H9 (cell line): ENCODE data around the gene TRIM39. TPM values are rescaled to one million over a fixed set of nuclear protein-coding genes. Genes with fewer than 3 reads are reported as not detected.

Experiments used
- DNase-seq: peaks from one replicate; pipeline ENCODE4 v3.0.0-alpha.2; 2017
- H2AFZ ChIP-seq: one replicate; pipeline ENCODE4 v1.6.1; 2013; ENCODE audit warnings: mild to moderate bottlenecking, low read length, control low read depth, moderate library complexity
- H2AK5ac ChIP-seq: 2 replicates; pipeline ENCODE4 v1.6.1; 2013; ENCODE audit warnings: low read length, control low read depth, mixed read lengths; ENCODE audit not compliant: insufficient read length
- H2BK120ac ChIP-seq: one replicate; pipeline ENCODE4 v1.6.1; 2013; ENCODE audit warnings: low read depth, mild to moderate bottlenecking, low read length, control low read depth, inconsistent platforms; ENCODE audit not compliant: poor library complexity, severe bottlenecking
- H2BK12ac ChIP-seq: 2 replicates; pipeline ENCODE4 v1.6.1; 2013; ENCODE audit warnings: low read length, control low read depth, mixed read lengths, low read depth; ENCODE audit not compliant: insufficient read length
- H2BK15ac ChIP-seq: 2 replicates; pipeline ENCODE4 v1.6.1; 2013; ENCODE audit warnings: low read depth, low read length, control low read depth
- H2BK20ac ChIP-seq: one replicate; pipeline ENCODE4 v1.6.1; 2013; ENCODE audit warnings: low read depth, mild to moderate bottlenecking, low read length, control low read depth, inconsistent platforms; ENCODE audit not compliant: poor library complexity, severe bottlenecking
- H2BK5ac ChIP-seq: 2 replicates; pipeline ENCODE4 v1.6.1; 2013; ENCODE audit warnings: low read length, control low read depth, mixed read lengths; ENCODE audit not compliant: insufficient read length
- H3K14ac ChIP-seq: 2 replicates; pipeline ENCODE4 v1.6.1; 2013; ENCODE audit warnings: low read length, control low read depth; ENCODE audit not compliant: insufficient read depth
- H3K18ac ChIP-seq: 2 replicates; pipeline ENCODE4 v1.6.1; 2013; ENCODE audit warnings: low read depth, mild to moderate bottlenecking, mixed read lengths, low read length, control low read depth; ENCODE audit not compliant: insufficient read length
- H3K23ac ChIP-seq: 2 replicates; pipeline ENCODE4 v1.6.1; 2013; ENCODE audit warnings: low read length, control low read depth, mixed read lengths, low read depth; ENCODE audit not compliant: insufficient read length
- H3K23me2 ChIP-seq: 2 replicates; pipeline ENCODE4 v1.6.1; 2013; ENCODE audit warnings: low read depth, mild to moderate bottlenecking, mixed read lengths, low read length, control low read depth; ENCODE audit not compliant: insufficient read length, poor library complexity, severe bottlenecking
- H3K27ac ChIP-seq: 2 replicates; pipeline ENCODE4 v1.5.1; 2013; ENCODE audit warnings: low read length, control low read depth, mixed read lengths, low read depth; ENCODE audit not compliant: insufficient read length
- H3K27me3 ChIP-seq: 2 replicates; pipeline ENCODE4 v1.6.1; 2013; ENCODE audit warnings: low read length, control low read depth, inconsistent platforms; ENCODE audit not compliant: insufficient read depth
- H3K4ac ChIP-seq: 2 replicates; pipeline ENCODE4 v1.6.1; 2013; ENCODE audit warnings: low read depth, mild to moderate bottlenecking, control low read depth, inconsistent platforms, low read length, moderate library complexity
- H3K4me1 ChIP-seq: 2 replicates; pipeline ENCODE4 v1.6.1; 2013; ENCODE audit warnings: low read length, control low read depth, inconsistent platforms; ENCODE audit not compliant: insufficient read depth
- H3K4me2 ChIP-seq: 2 replicates; pipeline ENCODE4 v1.6.1; 2013; ENCODE audit warnings: low read length, control low read depth, mixed read lengths; ENCODE audit not compliant: insufficient read length, insufficient read depth
- H3K56ac ChIP-seq: 2 replicates; pipeline ENCODE4 v1.6.1; 2013; ENCODE audit warnings: low read depth, mild to moderate bottlenecking, mixed read lengths, low read length, control low read depth; ENCODE audit not compliant: insufficient read length
- H3K79me1 ChIP-seq: 2 replicates; pipeline ENCODE4 v1.6.1; 2013; ENCODE audit warnings: low read depth, mild to moderate bottlenecking, moderate library complexity, low read length, control low read depth, inconsistent platforms; ENCODE audit not compliant: insufficient read depth, poor library complexity, severe bottlenecking
- H3K79me2 ChIP-seq: 2 replicates; pipeline ENCODE4 v1.6.1; 2013; ENCODE audit warnings: low read length, control low read depth, inconsistent platforms; ENCODE audit not compliant: insufficient read depth
- H3K9ac ChIP-seq: 2 replicates; pipeline ENCODE4 v1.6.1; 2013; ENCODE audit warnings: low read length, control low read depth, mixed read lengths; ENCODE audit not compliant: insufficient read length; ENCODE audit errors: extremely low read depth
- H3K9me3 ChIP-seq: one replicate; pipeline ENCODE4 v1.6.1; 2013; ENCODE audit warnings: low read depth, low read length, inconsistent platforms; ENCODE audit not compliant: control insufficient read depth
- H3T11ph ChIP-seq: one replicate; pipeline ENCODE4 v1.6.1; 2013; ENCODE audit warnings: mild to moderate bottlenecking, low read length, control low read depth, inconsistent platforms
- H4K20me1 ChIP-seq: one replicate; pipeline ENCODE4 v1.6.1; 2013; ENCODE audit not compliant: control insufficient read depth, insufficient read length, insufficient read depth
- H4K5ac ChIP-seq: 2 replicates; pipeline ENCODE4 v1.6.1; 2013; ENCODE audit warnings: low read depth, mild to moderate bottlenecking, mixed read lengths, low read length, control low read depth; ENCODE audit not compliant: insufficient read length
- H4K8ac ChIP-seq: replicated peaks from 2 replicates; pipeline ENCODE4 v1.6.1; 2013; ENCODE audit warnings: low read length, control low read depth, mixed read lengths, low read depth; ENCODE audit not compliant: insufficient read length
- H4K91ac ChIP-seq: 2 replicates; pipeline ENCODE4 v1.6.1; 2013; ENCODE audit warnings: low read depth, mild to moderate bottlenecking, moderate library complexity, mixed read lengths, low read length, control low read depth; ENCODE audit not compliant: insufficient read length
- H3K27ac Mint-ChIP-seq, 3 experiments: 2 replicates in 2 of 3; 3 replicates in 1 of 3; pipeline ENCODE4 v1.8.0; 2020 to 2021; ENCODE audit warnings: mixed read lengths in 3 of 3, mild to moderate bottlenecking in 1 of 3, moderate library complexity in 1 of 3
- H3K27me3 Mint-ChIP-seq: 2 replicates; pipeline ENCODE4 v1.8.0; 2021; ENCODE audit warnings: low read depth, mild to moderate bottlenecking, moderate library complexity, mixed read lengths
- H3K36me3 Mint-ChIP-seq, 3 experiments: 2 replicates in 2 of 3; 3 replicates in 1 of 3; pipeline ENCODE4 v1.8.0; 2020 to 2021; ENCODE audit warnings: low read depth in 3 of 3, mixed read lengths in 3 of 3; ENCODE audit not compliant: insufficient read depth in 1 of 3
- H3K4me1 Mint-ChIP-seq, 2 experiments: 2 replicates each; pipeline ENCODE4 v1.8.0; 2020; ENCODE audit warnings: mixed read lengths in 2 of 2
- H3K4me3 Mint-ChIP-seq, 2 experiments: 2 replicates in 1 of 2; 3 replicates in 1 of 2; pipeline ENCODE4 v1.8.0; 2020 to 2021; ENCODE audit warnings: mild to moderate bottlenecking in 2 of 2, mixed read lengths in 2 of 2, moderate library complexity in 1 of 2
- H3K9me3 Mint-ChIP-seq, 2 experiments: 2 replicates in 1 of 2; 3 replicates in 1 of 2; pipeline ENCODE4 v1.8.0; 2020; ENCODE audit warnings: mild to moderate bottlenecking in 2 of 2, mixed read lengths in 2 of 2, moderate library complexity in 1 of 2
- CTCF ChIP-seq: fragments of 200-600 bp; sonication (generic); conservative IDR thresholded peaks from 3 replicates; pipeline ENCODE4 v1.8.0; 2021; ENCODE audit warnings: antibody characterized with exemption, mild to moderate bottlenecking
- WGBS: extraction: QIAGEN DNeasy Blood & Tissue Kit; methylation state at CpG from one replicate; pipeline ENCODE4 v1.1.7; 2013; ENCODE audit warnings: missing lambda C conversion rate, low lambda C conversion rate, mixed read lengths; ENCODE audit not compliant: insufficient read length; ENCODE audit errors: extremely low coverage; 5-methylcytosine and 5-hydroxymethylcytosine counted together
- total RNA-seq: library from RNA; stranded (reverse); gene quantifications from 2 replicates; pipeline ENCODE4 v1.2.1, GENCODE V29; 2021

Gene TRIM39
- total RNA-seq, 1 experiment from 2014 or later: 26.2 TPM

GRCh38 chr6:30283761-30284160 is 43.0 kb upstream of the TRIM39 start:
- H3K14ac ChIP-seq: no peak overlapping the region
- H3K9ac ChIP-seq: no peak overlapping the region
- no peak for DNase-seq
- H2BK5ac ChIP-seq: no peak overlapping the region
- no peak overlapping the region for H4K8ac ChIP-seq
- H3K79me2 ChIP-seq: no peaks in the 10 kb centered on the region
- TF ChIP-seq CTCF: no peak
- no peaks in the 10 kb centered on the region for H3K27me3 ChIP-seq
- no peak overlapping the region for H2BK120ac ChIP-seq
- H3K23ac ChIP-seq: no peak overlapping the region
- H3K9me3 ChIP-seq: peaks cover 50% of the 10 kb centered on the region
- H3K18ac ChIP-seq: no peak overlapping the region
- no peaks in the 10 kb centered on the region for H3K4me1 Mint-ChIP-seq
- no peak overlapping the region for H2AK5ac ChIP-seq
- no peaks in the 10 kb centered on the region for H3K23me2 ChIP-seq
- no peak overlapping the region for H2BK12ac ChIP-seq
- H2AFZ ChIP-seq: no peak overlapping the region
- H2BK20ac ChIP-seq: no peak overlapping the region
- H3K27ac ChIP-seq: no peak overlapping the region
- no peak overlapping the region for H3K4me3 Mint-ChIP-seq
- H4K5ac ChIP-seq: no peak overlapping the region
- no CpG with 5 or more reads among the region's 1 CpG for WGBS
- H3K4ac ChIP-seq: no peak overlapping the region
- H3K4me2 ChIP-seq: no peak overlapping the region
- H3T11ph ChIP-seq: no peak overlapping the region
- no peaks in the 10 kb centered on the region for H4K20me1 ChIP-seq
- peaks cover 94 to 98% of the 10 kb centered on the region in 2 experiments for H3K9me3 Mint-ChIP-seq
- no peak overlapping the region for H4K91ac ChIP-seq
- no peaks in the 10 kb centered on the region for H3K4me1 ChIP-seq
- H3K56ac ChIP-seq: no peak overlapping the region
- H3K27ac Mint-ChIP-seq: no peak overlapping the region
- no peak overlapping the region for H2BK15ac ChIP-seq
- peaks cover 88% of the 10 kb centered on the region for H3K27me3 Mint-ChIP-seq
- H3K79me1 ChIP-seq: no peaks in the 10 kb centered on the region
- H3K36me3 Mint-ChIP-seq: peaks cover 57 to 82% (median 78%) of the 10 kb centered on the region in 3 experiments
